Measurements from ENCODE around the gene RND3.

- TF ChIP-seq CTCF (conservative IDR thresholded peaks at IDR 0.05) (no peak), ZFX (IDR thresholded peaks at IDR 0.05) (no peak)
Measured at GRCh38 chr2:150465703-150466569, 21.5 kb downstream of the RND3 start.
